Stimulated activated naive CD8-positive, alpha-beta T cell treated with anti-CD3 and anti-CD28 coated beads, Interleukin-15, Interleukin-2, amounts not matched to agents 100 ng/mL and 50 ng/mL, for 24 hours (primary cell): ENCODE measurements around the gene KIAA1755.

ENCODE experiments used
- H3K27ac Mint-ChIP-seq: one replicate; pipeline ENCODE4 v1.8.0; 2021; ENCODE audit warnings: mild to moderate bottlenecking, mixed read lengths
- H3K27me3 Mint-ChIP-seq: one replicate; pipeline ENCODE4 v1.8.0; 2021; ENCODE audit warnings: mixed read lengths
- H3K36me3 Mint-ChIP-seq: one replicate; pipeline ENCODE4 v1.8.0; 2021; ENCODE audit warnings: low read depth, mixed read lengths
- H3K4me1 Mint-ChIP-seq: one replicate; pipeline ENCODE4 v1.8.0; 2021; ENCODE audit warnings: low read depth, mixed read lengths
- H3K4me3 Mint-ChIP-seq: one replicate; pipeline ENCODE4 v1.8.0; 2021; ENCODE audit warnings: mild to moderate bottlenecking, mixed read lengths
- H3K9me3 Mint-ChIP-seq: one replicate; pipeline ENCODE4 v1.8.0; 2021; ENCODE audit warnings: mixed read lengths

KIAA1755 gene

DNA sequence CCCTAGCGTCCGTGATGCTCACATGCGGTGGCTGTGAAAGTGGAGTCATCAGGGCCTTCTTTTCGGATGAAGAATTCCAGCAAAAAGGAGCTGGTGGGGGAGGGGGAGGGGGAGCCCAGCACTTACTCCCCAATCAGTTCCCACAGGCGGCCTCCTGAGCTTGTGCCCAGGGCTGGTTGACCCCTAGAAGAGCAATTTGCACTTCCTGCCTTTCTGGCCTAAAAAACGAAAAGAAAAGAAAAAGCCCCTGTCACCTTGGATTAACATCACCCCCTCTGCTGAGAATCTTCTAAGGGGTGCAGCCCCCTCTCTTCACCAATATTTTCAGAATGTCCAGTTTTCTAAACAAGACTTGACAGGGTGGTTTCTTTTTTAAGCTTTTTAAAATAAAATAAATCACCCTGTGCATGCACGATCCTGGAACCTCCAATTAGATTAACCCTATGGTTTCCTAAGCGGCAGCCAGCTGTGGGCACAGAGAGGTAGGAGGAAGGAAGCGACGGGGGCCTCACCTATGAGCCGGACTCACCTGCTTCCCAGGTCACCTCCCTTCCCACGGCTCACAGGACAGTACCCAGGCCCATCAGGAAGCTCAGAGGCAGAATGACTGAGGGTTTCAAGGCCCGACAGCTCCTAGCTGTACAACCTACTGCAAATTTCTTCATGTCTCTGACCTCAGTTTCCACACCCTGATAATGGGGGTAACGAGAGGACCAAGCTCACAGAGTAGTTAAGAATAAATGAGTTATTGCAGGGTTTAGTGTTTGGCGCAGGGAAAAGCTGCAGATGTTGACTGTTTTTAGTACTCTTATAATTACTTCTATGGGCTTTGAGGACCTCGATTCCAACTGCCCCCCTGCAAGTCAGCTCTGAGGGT lies 85.0 kb downstream of the KIAA1755 start:
- no peak overlapping the region for H3K27ac Mint-ChIP-seq
- H3K9me3 Mint-ChIP-seq, result no peaks in the 10 kb centered on the region
- H3K27me3 Mint-ChIP-seq, result peaks cover 22% of the 10 kb centered on the region
- H3K4me3 Mint-ChIP-seq, result no peak overlapping the region
- no peaks in the 10 kb centered on the region for H3K36me3 Mint-ChIP-seq
- H3K4me1 Mint-ChIP-seq, result no peaks in the 10 kb centered on the region

DNA sequence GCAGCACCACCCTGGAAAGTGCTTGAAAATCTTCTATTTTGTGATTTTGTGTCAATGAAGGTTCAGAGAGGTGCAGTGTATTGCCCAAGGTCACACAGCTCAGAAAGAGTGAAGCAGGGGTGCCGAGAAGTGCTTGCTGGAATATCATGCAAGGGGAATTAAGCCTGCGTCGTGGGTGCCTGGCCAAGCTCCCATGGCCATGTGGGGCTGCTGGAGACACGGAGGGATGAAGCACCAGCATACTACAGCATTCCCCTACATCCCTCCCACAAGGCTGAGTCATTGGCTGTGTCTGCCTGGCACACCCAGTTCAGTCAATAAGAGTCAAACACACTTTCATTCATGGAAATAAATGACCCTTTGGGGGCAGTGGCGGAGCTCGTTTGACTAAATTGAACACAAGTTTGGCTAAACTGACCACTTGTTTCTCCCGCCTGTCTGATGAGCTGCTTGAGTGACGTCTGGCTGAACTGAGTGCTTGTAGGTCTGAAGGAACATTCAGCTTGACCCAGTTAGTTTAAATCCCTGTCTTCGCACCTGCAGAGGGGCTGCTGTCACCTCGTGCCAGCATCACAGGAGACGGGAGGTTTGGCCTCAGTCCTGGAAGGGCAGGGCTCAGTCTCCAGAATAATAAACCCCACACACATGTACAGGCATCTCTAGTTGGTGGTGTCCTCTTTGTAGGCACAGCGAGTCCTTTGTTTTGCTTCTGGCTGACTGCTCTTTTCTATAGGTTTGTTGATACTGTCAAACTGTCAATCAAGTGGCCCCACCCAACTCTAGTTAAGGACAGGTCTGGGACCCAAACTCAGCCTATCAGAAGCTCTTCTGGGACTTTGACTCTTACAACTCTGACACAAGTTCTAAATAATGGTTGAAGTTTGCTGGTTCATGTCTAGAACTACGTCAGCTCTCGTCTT lies 87.0 kb downstream of the KIAA1755 start:
- Mint-ChIP-seq H3K27ac (no peak overlapping the region), H3K9me3 (no peaks in the 10 kb centered on the region), H3K4me1 (peaks cover 6% of the 10 kb centered on the region), H3K4me3 (no peak overlapping the region), H3K27me3 (peaks cover 22% of the 10 kb centered on the region), H3K36me3 (no peaks in the 10 kb centered on the region)

DNA sequence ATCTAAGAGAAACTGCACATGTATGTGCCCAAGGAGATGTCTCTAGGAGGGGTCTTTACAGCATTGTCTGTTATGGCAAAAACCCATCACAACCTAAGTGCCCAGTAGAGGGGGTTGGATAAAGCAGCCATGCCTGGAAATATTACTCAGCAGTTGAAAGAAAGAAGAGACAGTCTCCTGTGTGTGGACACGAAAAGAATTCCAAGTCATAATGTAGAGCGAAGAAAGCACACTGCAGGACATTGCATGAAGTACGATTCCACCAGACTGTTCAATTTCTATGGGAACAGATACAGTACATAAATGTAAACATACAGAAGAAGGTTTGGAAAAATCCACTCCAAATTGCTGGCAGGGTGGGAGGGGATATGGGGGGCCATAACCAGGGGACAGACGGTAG lies 88.1 kb downstream of the KIAA1755 start:
- Mint-ChIP-seq H3K36me3 (no peaks in the 10 kb centered on the region), H3K4me1 (peaks cover 11% of the 10 kb centered on the region), H3K9me3 (no peaks in the 10 kb centered on the region), H3K27me3 (peaks cover 12% of the 10 kb centered on the region), H3K4me3 (no peak overlapping the region), H3K27ac (no peak overlapping the region)

DNA sequence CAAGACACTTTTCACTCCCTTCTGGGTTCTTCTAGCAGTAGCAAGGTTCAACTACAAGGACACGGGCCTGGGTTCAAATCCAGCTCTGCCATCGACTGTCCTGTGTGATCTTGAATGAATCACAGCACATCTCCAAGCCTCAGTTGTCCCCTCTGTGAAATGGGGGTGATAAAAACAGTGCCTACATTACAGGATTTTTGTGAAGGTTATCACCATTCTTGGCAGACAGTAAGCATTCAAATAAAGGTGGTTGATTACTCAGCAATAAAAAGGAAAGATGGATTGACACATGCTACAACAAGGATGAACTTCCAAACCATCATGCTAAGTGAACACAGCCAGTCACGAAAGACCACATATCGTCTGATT lies 88.9 kb downstream of the KIAA1755 start:
- H3K4me1 Mint-ChIP-seq, result peaks cover 11% of the 10 kb centered on the region
- no peaks in the 10 kb centered on the region for H3K9me3 Mint-ChIP-seq
- H3K27me3 Mint-ChIP-seq, result peaks cover 12% of the 10 kb centered on the region
- no peak overlapping the region for H3K27ac Mint-ChIP-seq
- no peaks in the 10 kb centered on the region for H3K36me3 Mint-ChIP-seq
- H3K4me3 Mint-ChIP-seq, result no peak overlapping the region

DNA sequence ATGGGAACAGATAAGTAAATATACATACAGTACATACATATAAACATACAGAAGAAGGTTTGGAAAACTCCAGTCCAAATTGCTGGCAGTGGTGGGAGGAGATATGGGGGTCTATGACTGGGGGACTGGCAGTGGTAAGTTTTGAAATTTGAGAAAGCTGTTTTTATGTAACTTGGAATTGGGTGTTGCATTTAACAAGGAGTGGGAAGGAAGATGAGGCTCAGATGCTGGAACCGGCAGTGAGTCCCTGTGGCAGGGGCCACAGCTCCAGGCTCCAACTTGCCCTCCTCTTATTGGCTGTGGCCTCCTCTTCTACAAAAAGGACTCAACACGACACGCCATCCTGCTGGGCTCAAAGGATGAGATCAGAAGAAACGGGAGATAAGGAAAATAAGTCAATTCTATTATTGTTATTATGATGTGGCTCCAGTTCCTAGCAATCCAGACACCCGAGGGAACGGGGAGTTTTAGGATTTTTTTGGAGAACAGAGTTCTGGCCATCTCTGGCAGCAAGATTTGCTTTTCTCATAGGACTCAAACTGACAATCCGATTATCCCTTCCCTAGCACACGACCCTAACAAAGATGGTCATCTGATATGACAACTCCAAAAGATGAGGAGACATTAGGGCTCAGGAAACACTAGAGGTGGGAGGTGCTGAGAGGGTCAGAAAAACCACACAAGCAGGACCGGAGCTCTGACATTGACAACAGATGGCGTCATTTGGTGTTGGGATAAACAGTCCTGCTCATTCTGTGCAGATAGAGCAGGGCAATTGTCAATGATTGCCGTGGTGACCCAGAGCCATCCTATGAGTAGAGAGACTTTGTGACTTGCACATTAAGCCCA lies 89.5 kb downstream of the KIAA1755 start:
- Mint-ChIP-seq H3K36me3 (no peaks in the 10 kb centered on the region), H3K4me3 (no peak overlapping the region), H3K4me1 (peaks cover 11% of the 10 kb centered on the region), H3K27ac (no peak overlapping the region), H3K27me3 (peaks cover 12% of the 10 kb centered on the region), H3K9me3 (no peaks in the 10 kb centered on the region)

DNA sequence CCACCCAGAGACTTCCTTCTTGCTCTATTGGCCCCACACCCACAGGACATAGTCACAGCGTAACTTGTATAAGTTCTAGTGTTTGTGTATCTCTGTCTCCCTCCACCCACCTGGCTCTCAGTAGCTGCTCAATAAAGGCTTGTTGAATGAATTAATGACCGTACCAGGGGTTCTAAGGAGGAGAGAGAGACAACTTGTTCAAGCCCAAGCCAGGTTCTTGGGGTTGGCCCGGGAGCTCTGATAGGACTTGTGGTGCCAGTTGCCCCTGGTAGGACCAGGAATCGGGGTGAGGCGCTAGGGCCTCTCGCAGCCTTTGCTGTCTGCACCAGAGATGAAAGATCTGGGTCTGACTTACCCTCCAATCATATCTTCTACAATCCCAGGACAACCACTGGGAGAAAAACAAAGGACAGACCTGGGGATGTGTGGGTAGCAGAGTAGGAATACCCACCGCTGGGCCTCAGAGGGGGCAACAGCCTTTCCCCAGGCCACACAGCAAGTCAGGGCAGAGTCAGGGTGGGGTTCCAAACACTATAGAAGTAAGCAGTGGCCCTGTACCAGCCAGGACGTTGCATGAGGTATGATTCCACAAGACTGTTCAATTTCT lies 90.2 kb downstream of the KIAA1755 start:
- Mint-ChIP-seq H3K27ac (no peak overlapping the region), H3K36me3 (no peaks in the 10 kb centered on the region), H3K4me1 (peaks cover 17% of the 10 kb centered on the region), H3K9me3 (no peaks in the 10 kb centered on the region), H3K4me3 (no peak overlapping the region), H3K27me3 (peaks cover 17% of the 10 kb centered on the region)

DNA sequence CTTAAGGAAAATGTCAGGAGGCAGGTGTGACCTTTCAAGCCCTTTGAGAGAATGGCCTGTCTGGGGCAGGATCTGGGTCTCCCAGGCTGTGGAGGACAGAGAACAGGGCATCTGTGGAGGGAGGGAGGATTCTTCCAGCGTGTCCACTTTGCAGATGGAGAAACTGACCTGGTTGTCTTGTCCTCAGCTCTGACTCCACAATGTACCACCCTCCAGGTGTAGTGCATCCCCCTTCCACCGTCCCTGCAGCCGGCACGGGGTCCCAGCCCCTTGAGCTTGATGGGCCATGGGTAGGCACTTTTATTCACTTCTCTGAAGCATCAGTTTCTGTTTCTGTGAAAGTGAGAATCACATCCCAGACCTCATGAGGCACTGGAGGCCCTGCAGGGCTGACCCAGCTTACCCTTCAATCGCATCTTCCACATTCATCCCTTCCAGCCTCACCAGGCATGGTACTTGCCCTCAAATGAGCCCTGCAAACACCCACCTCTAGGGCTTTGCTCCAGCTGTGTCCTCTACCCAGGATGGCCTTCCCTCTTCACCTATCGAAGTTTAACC lies 90.8 kb downstream of the KIAA1755 start:
- H3K27ac Mint-ChIP-seq, result no peak overlapping the region
- H3K27me3 Mint-ChIP-seq, result peaks cover 19% of the 10 kb centered on the region
- no peaks in the 10 kb centered on the region for H3K9me3 Mint-ChIP-seq
- peaks cover 17% of the 10 kb centered on the region for H3K4me1 Mint-ChIP-seq
- no peaks in the 10 kb centered on the region for H3K36me3 Mint-ChIP-seq
- no peak overlapping the region for H3K4me3 Mint-ChIP-seq

DNA sequence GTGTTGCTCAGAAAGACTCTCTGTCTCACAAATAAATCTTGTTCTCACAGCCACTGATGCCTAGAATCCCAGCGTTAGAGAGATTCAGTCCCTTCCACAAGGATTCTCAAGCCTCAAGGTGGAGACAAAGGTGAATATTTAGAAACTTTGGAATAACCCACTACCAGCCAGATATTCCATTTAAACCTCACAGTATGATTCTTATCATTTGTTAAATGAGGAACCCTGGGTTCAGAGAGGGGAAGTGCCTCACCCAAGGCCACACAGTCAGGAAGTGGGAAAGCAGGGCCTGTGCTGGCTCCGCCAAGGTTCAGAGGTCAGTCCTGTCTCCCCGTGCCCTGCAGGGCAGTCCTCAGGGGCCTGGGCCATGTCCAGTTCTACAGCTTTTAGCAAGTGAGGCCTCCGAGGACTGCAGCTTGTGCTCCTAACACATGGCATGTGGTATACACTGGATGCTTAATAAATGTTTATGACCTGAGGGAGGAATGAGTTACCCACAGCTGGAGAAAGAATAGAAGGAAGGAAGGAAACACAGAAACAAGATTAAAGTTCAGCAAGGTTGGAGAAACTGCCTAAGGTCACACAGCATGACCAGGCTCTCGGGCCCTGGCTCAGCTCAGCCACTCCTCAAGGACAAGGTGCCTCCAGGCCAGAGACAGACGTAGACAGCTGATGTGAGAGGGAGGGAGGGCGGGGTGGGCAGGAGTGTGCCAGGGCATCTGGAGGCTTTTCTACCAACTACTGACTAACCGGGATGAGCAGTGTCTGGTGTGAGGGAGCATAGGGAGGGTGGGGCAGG lies 91.5 kb downstream of the KIAA1755 start:
- H3K36me3 Mint-ChIP-seq, result no peaks in the 10 kb centered on the region
- peaks cover 17% of the 10 kb centered on the region for H3K4me1 Mint-ChIP-seq
- H3K27ac Mint-ChIP-seq, result no peak overlapping the region
- H3K27me3 Mint-ChIP-seq, result peaks cover 19% of the 10 kb centered on the region
- H3K4me3 Mint-ChIP-seq, result no peak overlapping the region
- H3K9me3 Mint-ChIP-seq, result no peaks in the 10 kb centered on the region

DNA sequence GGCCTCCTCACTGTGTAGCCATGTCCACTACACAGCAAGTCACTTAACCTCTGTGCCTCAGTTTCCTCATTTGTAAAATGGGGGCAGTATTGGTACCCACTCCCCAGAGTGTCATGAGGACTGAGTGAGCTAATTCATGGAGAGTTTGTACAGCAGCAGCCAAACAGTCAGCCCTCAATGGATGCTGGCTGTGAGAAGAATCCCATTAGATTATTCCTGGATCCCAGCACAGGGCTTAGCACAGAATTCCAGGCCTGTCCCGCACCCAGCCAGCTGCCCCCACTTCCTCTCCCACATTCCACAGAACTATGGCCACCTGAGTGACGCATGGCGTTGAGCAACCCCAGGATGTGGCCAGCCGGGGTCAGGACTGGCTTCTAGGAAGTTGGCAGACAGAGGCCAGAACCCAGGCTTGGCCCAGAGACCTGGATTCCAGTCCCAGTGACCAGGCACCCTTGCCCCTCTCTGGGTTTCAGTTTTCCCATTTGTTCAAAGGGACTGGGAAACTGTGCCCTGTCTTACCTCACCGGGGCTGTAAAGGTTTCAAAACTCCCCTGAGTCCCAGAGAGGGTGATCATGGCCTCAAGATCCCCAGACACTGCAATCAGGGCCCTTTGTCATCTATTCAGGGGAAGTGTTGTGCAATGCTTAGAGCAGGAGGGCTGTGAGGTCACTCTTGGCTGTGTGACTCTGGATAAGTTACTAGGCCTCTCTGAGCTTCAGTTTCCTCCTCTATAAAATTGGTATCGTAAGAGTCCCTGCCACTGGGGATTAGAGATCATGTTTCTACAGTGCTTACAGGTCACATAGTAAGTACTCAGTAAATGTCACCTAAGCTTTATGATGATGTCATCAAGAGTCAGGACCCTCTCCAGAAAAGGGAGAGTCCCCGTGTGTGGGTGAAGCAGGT lies 92.4 kb downstream of the KIAA1755 start:
- Mint-ChIP-seq H3K4me1 (peaks cover 17% of the 10 kb centered on the region), H3K4me3 (no peak overlapping the region), H3K9me3 (no peaks in the 10 kb centered on the region), H3K27me3 (peaks cover 22% of the 10 kb centered on the region), H3K27ac (no peak overlapping the region), H3K36me3 (no peaks in the 10 kb centered on the region)

DNA sequence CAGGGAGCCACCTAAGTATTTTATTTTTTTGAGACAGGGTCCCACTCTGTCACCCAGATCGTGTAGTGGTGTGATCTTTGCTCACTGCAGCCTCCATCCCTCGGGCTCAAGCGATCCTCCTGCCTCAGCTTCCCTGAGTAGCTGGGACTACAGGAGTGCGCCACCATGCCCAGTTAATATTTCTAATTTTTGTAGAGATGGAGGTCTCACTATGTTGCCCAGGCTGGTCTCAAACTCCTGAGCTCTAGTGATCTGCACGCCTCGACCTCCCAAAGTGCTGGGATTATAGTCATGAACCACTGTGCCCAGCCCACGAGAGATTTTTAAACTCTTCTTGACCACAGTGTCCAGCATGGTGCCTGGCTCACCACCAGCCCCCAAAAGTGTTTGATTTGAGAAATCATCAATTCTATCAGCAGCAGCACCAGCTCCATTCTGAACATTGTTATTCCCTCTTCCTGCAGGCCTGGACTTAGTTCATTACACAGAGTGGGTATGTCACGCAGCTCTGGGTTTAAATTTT lies 93.1 kb downstream of the KIAA1755 start:
- H3K27ac Mint-ChIP-seq, result no peak overlapping the region
- H3K27me3 Mint-ChIP-seq, result peaks cover 21% of the 10 kb centered on the region
- no peaks in the 10 kb centered on the region for H3K9me3 Mint-ChIP-seq
- H3K36me3 Mint-ChIP-seq, result no peaks in the 10 kb centered on the region
- no peak overlapping the region for H3K4me3 Mint-ChIP-seq
- H3K4me1 Mint-ChIP-seq, result peaks cover 17% of the 10 kb centered on the region

DNA sequence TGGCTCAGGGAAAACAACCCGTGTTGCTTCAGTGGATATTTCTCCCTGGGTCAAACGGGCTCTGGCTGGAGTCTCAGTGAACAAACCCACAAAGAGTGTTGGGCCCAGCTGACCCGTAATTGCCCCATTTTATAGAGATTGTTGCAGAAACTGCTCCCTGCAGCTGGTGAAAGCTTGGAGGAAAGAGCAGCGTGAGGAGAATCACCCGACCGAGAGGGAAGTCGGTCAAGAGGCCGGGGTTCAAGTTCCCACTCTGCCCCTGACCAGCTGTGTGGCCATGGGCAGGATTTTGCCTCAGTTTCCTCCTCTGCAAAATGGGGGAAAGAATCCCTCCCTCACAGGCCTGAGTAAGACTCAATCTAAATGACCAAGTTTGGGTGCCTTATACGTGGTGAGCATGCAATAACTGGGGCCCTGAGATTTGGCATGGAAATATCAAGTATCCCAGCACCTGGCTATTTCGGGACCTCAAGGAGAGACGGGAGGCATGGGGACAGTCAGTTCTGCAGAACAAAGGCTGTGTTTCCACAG lies 93.8 kb downstream of the KIAA1755 start:
- peaks cover 17% of the 10 kb centered on the region for H3K4me1 Mint-ChIP-seq
- no peaks in the 10 kb centered on the region for H3K36me3 Mint-ChIP-seq
- peaks cover 17% of the 10 kb centered on the region for H3K27me3 Mint-ChIP-seq
- no peaks in the 10 kb centered on the region for H3K9me3 Mint-ChIP-seq
- H3K4me3 Mint-ChIP-seq, result no peak overlapping the region
- no peak overlapping the region for H3K27ac Mint-ChIP-seq

DNA sequence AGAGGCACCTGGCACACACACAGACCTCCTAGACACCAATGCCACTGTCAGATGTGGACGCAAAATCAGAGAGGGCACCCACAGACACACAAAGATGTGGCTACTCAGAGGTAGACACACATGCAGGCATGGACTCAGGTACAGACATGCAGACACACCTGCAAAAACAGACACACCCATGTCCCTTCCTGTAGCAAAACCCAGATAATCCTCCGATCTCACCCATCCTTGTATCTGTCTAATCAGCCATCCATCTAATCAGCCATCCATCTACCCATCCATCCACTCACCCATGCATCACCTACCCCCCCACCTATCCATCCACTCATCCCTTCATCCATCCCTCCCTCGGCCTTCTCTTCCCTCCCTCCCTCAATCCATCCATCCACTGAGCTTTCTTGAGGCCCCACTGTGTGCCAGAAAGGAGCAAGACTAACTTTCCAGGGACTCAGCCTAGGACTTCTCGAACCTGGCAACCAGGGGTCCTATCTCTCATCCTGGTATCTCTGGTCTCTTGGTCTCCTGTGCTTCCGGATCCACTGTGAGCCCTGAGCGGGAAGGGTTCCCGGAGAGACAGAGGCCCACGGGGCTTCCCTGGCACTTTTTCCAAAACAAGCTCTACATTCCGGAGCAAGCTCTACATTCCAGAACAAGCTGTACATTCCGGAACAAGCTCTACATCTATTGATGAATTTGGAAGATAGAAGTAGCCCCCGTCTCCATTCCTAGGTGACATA lies 94.4 kb downstream of the KIAA1755 start:
- no peak overlapping the region for H3K27ac Mint-ChIP-seq
- peaks cover 17% of the 10 kb centered on the region for H3K4me1 Mint-ChIP-seq
- H3K9me3 Mint-ChIP-seq, result no peaks in the 10 kb centered on the region
- no peaks in the 10 kb centered on the region for H3K36me3 Mint-ChIP-seq
- peaks cover 15% of the 10 kb centered on the region for H3K27me3 Mint-ChIP-seq
- H3K4me3 Mint-ChIP-seq, result no peak overlapping the region
